H9 (cell line): ENCODE results near the gene CTNNA3. TPM values are rescaled to one million over a fixed set of nuclear protein-coding genes. Genes with fewer than 3 reads are reported as not detected.

Source experiments
- DNase-seq: peaks from one replicate; pipeline ENCODE4 v3.0.0-alpha.2; 2017
- H2AFZ ChIP-seq: one replicate; pipeline ENCODE4 v1.6.1; 2013; ENCODE audit warnings: mild to moderate bottlenecking, low read length, control low read depth, moderate library complexity
- H2AK5ac ChIP-seq: 2 replicates; pipeline ENCODE4 v1.6.1; 2013; ENCODE audit warnings: low read length, control low read depth, mixed read lengths; ENCODE audit not compliant: insufficient read length
- H2BK120ac ChIP-seq: one replicate; pipeline ENCODE4 v1.6.1; 2013; ENCODE audit warnings: low read depth, mild to moderate bottlenecking, low read length, control low read depth, inconsistent platforms; ENCODE audit not compliant: poor library complexity, severe bottlenecking
- H2BK12ac ChIP-seq: 2 replicates; pipeline ENCODE4 v1.6.1; 2013; ENCODE audit warnings: low read length, control low read depth, mixed read lengths, low read depth; ENCODE audit not compliant: insufficient read length
- H2BK15ac ChIP-seq: 2 replicates; pipeline ENCODE4 v1.6.1; 2013; ENCODE audit warnings: low read depth, low read length, control low read depth
- H2BK20ac ChIP-seq: one replicate; pipeline ENCODE4 v1.6.1; 2013; ENCODE audit warnings: low read depth, mild to moderate bottlenecking, low read length, control low read depth, inconsistent platforms; ENCODE audit not compliant: poor library complexity, severe bottlenecking
- H2BK5ac ChIP-seq: 2 replicates; pipeline ENCODE4 v1.6.1; 2013; ENCODE audit warnings: low read length, control low read depth, mixed read lengths; ENCODE audit not compliant: insufficient read length
- H3K14ac ChIP-seq: 2 replicates; pipeline ENCODE4 v1.6.1; 2013; ENCODE audit warnings: low read length, control low read depth; ENCODE audit not compliant: insufficient read depth
- H3K18ac ChIP-seq: 2 replicates; pipeline ENCODE4 v1.6.1; 2013; ENCODE audit warnings: low read depth, mild to moderate bottlenecking, mixed read lengths, low read length, control low read depth; ENCODE audit not compliant: insufficient read length
- H3K23ac ChIP-seq: 2 replicates; pipeline ENCODE4 v1.6.1; 2013; ENCODE audit warnings: low read length, control low read depth, mixed read lengths, low read depth; ENCODE audit not compliant: insufficient read length
- H3K23me2 ChIP-seq: 2 replicates; pipeline ENCODE4 v1.6.1; 2013; ENCODE audit warnings: low read depth, mild to moderate bottlenecking, mixed read lengths, low read length, control low read depth; ENCODE audit not compliant: insufficient read length, poor library complexity, severe bottlenecking
- H3K27ac ChIP-seq: 2 replicates; pipeline ENCODE4 v1.5.1; 2013; ENCODE audit warnings: low read length, control low read depth, mixed read lengths, low read depth; ENCODE audit not compliant: insufficient read length
- H3K27me3 ChIP-seq: 2 replicates; pipeline ENCODE4 v1.6.1; 2013; ENCODE audit warnings: low read length, control low read depth, inconsistent platforms; ENCODE audit not compliant: insufficient read depth
- H3K4ac ChIP-seq: 2 replicates; pipeline ENCODE4 v1.6.1; 2013; ENCODE audit warnings: low read depth, mild to moderate bottlenecking, control low read depth, inconsistent platforms, low read length, moderate library complexity
- H3K4me1 ChIP-seq: 2 replicates; pipeline ENCODE4 v1.6.1; 2013; ENCODE audit warnings: low read length, control low read depth, inconsistent platforms; ENCODE audit not compliant: insufficient read depth
- H3K4me2 ChIP-seq: 2 replicates; pipeline ENCODE4 v1.6.1; 2013; ENCODE audit warnings: low read length, control low read depth, mixed read lengths; ENCODE audit not compliant: insufficient read length, insufficient read depth
- H3K56ac ChIP-seq: 2 replicates; pipeline ENCODE4 v1.6.1; 2013; ENCODE audit warnings: low read depth, mild to moderate bottlenecking, mixed read lengths, low read length, control low read depth; ENCODE audit not compliant: insufficient read length
- H3K79me1 ChIP-seq: 2 replicates; pipeline ENCODE4 v1.6.1; 2013; ENCODE audit warnings: low read depth, mild to moderate bottlenecking, moderate library complexity, low read length, control low read depth, inconsistent platforms; ENCODE audit not compliant: insufficient read depth, poor library complexity, severe bottlenecking
- H3K79me2 ChIP-seq: 2 replicates; pipeline ENCODE4 v1.6.1; 2013; ENCODE audit warnings: low read length, control low read depth, inconsistent platforms; ENCODE audit not compliant: insufficient read depth
- H3K9ac ChIP-seq: 2 replicates; pipeline ENCODE4 v1.6.1; 2013; ENCODE audit warnings: low read length, control low read depth, mixed read lengths; ENCODE audit not compliant: insufficient read length; ENCODE audit errors: extremely low read depth
- H3K9me3 ChIP-seq: one replicate; pipeline ENCODE4 v1.6.1; 2013; ENCODE audit warnings: low read depth, low read length, inconsistent platforms; ENCODE audit not compliant: control insufficient read depth
- H3T11ph ChIP-seq: one replicate; pipeline ENCODE4 v1.6.1; 2013; ENCODE audit warnings: mild to moderate bottlenecking, low read length, control low read depth, inconsistent platforms
- H4K20me1 ChIP-seq: one replicate; pipeline ENCODE4 v1.6.1; 2013; ENCODE audit not compliant: control insufficient read depth, insufficient read length, insufficient read depth
- H4K5ac ChIP-seq: 2 replicates; pipeline ENCODE4 v1.6.1; 2013; ENCODE audit warnings: low read depth, mild to moderate bottlenecking, mixed read lengths, low read length, control low read depth; ENCODE audit not compliant: insufficient read length
- H4K8ac ChIP-seq: replicated peaks from 2 replicates; pipeline ENCODE4 v1.6.1; 2013; ENCODE audit warnings: low read length, control low read depth, mixed read lengths, low read depth; ENCODE audit not compliant: insufficient read length
- H4K91ac ChIP-seq: 2 replicates; pipeline ENCODE4 v1.6.1; 2013; ENCODE audit warnings: low read depth, mild to moderate bottlenecking, moderate library complexity, mixed read lengths, low read length, control low read depth; ENCODE audit not compliant: insufficient read length
- H3K27ac Mint-ChIP-seq, 3 experiments: 2 replicates in 2 of 3; 3 replicates in 1 of 3; pipeline ENCODE4 v1.8.0; 2020 to 2021; ENCODE audit warnings: mixed read lengths in 3 of 3, mild to moderate bottlenecking in 1 of 3, moderate library complexity in 1 of 3
- H3K27me3 Mint-ChIP-seq: 2 replicates; pipeline ENCODE4 v1.8.0; 2021; ENCODE audit warnings: low read depth, mild to moderate bottlenecking, moderate library complexity, mixed read lengths
- H3K36me3 Mint-ChIP-seq, 3 experiments: 2 replicates in 2 of 3; 3 replicates in 1 of 3; pipeline ENCODE4 v1.8.0; 2020 to 2021; ENCODE audit warnings: low read depth in 3 of 3, mixed read lengths in 3 of 3; ENCODE audit not compliant: insufficient read depth in 1 of 3
- H3K4me1 Mint-ChIP-seq, 2 experiments: 2 replicates each; pipeline ENCODE4 v1.8.0; 2020; ENCODE audit warnings: mixed read lengths in 2 of 2
- H3K4me3 Mint-ChIP-seq, 2 experiments: 2 replicates in 1 of 2; 3 replicates in 1 of 2; pipeline ENCODE4 v1.8.0; 2020 to 2021; ENCODE audit warnings: mild to moderate bottlenecking in 2 of 2, mixed read lengths in 2 of 2, moderate library complexity in 1 of 2
- H3K9me3 Mint-ChIP-seq, 2 experiments: 2 replicates in 1 of 2; 3 replicates in 1 of 2; pipeline ENCODE4 v1.8.0; 2020; ENCODE audit warnings: mild to moderate bottlenecking in 2 of 2, mixed read lengths in 2 of 2, moderate library complexity in 1 of 2
- CTCF ChIP-seq: fragments of 200-600 bp; sonication (generic); conservative IDR thresholded peaks from 3 replicates; pipeline ENCODE4 v1.8.0; 2021; ENCODE audit warnings: antibody characterized with exemption, mild to moderate bottlenecking
- WGBS: extraction: QIAGEN DNeasy Blood & Tissue Kit; methylation state at CpG from one replicate; pipeline ENCODE4 v1.1.7; 2013; ENCODE audit warnings: missing lambda C conversion rate, low lambda C conversion rate, mixed read lengths; ENCODE audit not compliant: insufficient read length; ENCODE audit errors: extremely low coverage; 5-methylcytosine and 5-hydroxymethylcytosine counted together
- total RNA-seq: library from RNA; stranded (reverse); gene quantifications from 2 replicates; pipeline ENCODE4 v1.2.1, GENCODE V29; 2021

Gene CTNNA3
- total RNA-seq, 1 experiment from 2014 or later = 3.3 TPM

- Histone ChIP-seq H3K79me1 (no peaks in the 10 kb centered on the region), H3K9ac (no peak overlapping the region), H3T11ph (no peak overlapping the region), H3K23me2 (no peaks in the 10 kb centered on the region), H4K91ac (no peak overlapping the region), H2BK20ac (no peak overlapping the region), H3K14ac (no peak overlapping the region), H3K4me1 (no peaks in the 10 kb centered on the region; the same call in 1 of the 2 replicates), H3K27ac (no peak overlapping the region), H3K9me3 (no peaks in the 10 kb centered on the region), H2BK120ac (no peak overlapping the region), H3K18ac (no peak overlapping the region), H4K5ac (no peak overlapping the region), H2BK12ac (no peak overlapping the region), H2AK5ac (no peak overlapping the region), H3K56ac (no peak overlapping the region), H2BK15ac (no peak overlapping the region), H3K27me3 (no peaks in the 10 kb centered on the region), H3K23ac (no peak overlapping the region), H2BK5ac (no peak overlapping the region), H2AFZ (no peak overlapping the region), H3K79me2 (no peaks in the 10 kb centered on the region), H4K20me1 (no peaks in the 10 kb centered on the region), H4K8ac (no peak overlapping the region), H3K4ac (no peak overlapping the region), H3K4me2 (no peak overlapping the region)
- Mint-ChIP-seq H3K27me3 (no peaks in the 10 kb centered on the region), H3K27ac (no peak overlapping the region), H3K4me1 (peaks cover 6 to 11% of the 10 kb centered on the region in 2 experiments), H3K36me3 (no peaks in the 10 kb centered on the region), H3K4me3 (no peak overlapping the region), H3K9me3 (no peaks in the 10 kb centered on the region)
- TF ChIP-seq CTCF = no peak
- no peak for DNase-seq
- no CpG with 5 or more reads among the region's 2 CpGs for WGBS
Observed at GRCh38 chr10:67140641-67141040, 555.4 kb downstream of the CTNNA3 start.
